CD4-positive, alpha-beta T cell treated with Interleukin-1 beta for 1 hour (primary cell): Measurements from ENCODE around the gene C3orf85.
"Not testable (repeated sequence)": the region's sequence is repeated elsewhere in the genome, so short reads cannot be mapped to it uniquely, and the experiment has no call there.

Experiments
- DNase-seq, 2 donors: peaks; one replicate each; pipeline ENCODE4 v3.0.0-alpha.2; 2020 to 2022

The C3orf85 gene, protein sequence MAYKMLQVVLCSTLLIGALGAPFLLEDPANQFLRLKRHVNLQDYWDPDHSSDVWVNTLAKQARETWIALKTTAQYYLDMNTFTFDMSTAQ

DNA sequence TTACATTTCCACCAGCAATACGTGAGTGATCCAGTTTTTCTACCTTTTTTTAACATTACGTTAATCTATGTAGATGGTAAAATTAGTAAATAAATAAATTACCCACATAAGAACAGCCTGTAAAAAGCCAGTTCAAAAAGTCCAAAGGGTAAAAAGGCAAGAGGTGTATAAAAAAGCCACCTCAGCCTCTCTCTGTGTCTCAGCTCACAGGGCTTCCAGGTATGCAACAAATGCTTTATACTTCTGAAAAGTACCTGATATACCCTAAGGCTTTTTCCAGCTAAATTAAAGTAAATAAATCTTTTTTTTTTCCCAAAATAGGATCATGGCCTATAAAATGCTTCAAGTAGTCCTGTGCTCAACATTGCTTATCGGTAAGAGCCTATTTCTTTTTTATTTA is at the start of gene C3orf85:
TSS of gene C3orf85 (plus strand) at position 197 of the 400 bp plus-strand sequence. CDS start at position 326, 129 bp downstream.
- DNase-seq: no peak

DNA sequence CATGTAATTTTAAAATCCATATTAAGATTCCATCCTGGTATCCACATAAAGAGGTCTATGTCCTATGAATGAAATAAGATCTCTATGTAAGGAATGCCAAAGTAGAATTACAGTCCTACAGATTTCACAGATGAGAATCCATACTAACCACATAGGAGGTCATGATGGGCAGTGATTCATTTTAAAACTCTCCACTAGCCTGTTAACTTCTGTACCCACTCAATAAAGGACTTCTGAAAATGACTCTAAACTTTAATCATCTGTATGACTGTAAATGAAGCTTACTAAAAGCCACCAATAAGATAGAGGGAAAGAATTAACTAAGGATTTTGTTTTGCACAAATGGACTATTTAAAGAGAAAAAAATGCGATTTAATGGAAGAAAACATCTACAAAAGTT is 47.3 kb upstream of the C3orf85 start:
- no peak for DNase-seq

DNA sequence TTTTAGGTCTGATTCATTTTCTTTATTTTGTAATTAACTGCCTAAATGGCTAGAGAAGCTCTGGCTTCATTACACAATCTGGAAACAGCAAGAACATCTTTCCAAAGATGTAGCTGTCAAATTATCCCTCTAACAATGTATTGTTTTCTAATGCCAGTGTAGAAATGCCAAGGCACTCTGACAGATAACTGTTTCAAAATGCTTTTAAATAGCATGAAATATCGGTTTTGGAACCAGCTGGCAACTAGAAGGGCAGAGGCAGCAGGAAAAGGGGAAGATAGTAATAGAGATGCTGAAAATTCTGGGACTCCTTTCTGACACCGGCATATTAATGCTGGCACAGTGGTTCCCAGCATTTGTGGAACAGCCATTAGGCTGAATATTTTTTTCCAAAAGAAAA is 44.7 kb upstream of the C3orf85 start:
- no peak for DNase-seq

DNA sequence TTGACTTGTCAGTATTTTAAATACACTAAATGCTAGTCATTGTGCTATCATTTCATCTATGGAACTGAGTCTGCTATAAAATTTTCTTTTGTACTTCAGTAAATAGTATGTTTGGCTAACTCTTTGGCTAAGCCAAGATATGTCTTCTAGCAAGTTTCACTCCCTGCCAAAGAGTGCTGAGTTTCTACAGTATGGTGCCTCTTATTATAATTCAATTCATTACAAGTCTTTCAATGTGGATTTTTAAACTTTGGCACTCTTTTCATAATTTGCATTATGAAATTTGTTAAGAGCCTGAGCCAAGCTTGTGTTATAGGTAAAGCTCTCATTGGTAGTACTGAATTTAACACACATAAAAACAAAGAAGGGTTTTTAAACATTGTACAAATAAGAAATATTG is 43.0 kb upstream of the C3orf85 start:
- no peak for DNase-seq

DNA sequence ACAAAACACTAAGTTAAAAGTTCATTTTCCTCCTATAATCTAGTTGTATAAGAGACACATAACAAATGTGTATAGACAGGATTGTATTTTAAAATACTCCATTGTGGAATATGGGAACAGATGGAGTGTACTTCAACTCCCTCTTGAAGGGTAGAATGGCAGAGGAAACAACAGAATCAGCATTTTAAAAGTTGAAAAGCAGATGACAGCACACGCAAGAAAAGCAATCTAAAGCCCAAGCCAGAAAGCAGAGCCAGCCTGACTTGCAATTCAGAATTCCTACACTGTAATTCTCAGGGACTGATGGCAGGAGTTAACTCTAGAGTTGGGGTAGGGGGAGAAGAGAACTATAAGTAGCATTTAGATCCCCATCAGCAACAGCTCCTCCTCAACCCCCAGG is 41.4 kb upstream of the C3orf85 start:
- no peak for DNase-seq

DNA sequence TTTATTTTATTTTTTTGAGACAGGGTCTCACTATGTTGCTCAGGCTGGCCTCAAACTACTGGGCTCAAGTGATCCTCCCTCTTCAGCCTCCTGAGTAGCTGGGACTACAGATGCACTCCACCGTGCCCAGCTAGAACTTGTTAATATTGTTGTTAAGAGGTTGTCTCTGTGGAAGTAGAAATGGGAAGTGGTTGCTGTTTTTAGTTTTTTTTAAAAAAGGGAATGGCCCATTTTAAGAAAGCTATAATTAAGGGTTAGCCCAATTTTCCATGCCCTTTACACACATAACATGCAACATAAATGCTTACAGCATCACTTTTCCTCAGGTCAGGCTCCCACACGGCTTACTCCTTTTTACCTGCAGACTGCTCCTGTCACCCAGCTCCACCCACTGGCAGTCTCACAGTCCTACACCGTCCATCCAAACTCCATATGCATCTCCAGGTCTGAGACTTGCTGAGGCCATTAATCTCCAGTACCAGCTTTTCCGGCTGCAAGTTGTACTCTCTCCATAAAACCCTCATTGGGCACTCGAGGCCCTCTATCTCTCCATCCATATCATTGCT is 38.4 kb upstream of the C3orf85 start:
- DNase-seq: no peak

DNA sequence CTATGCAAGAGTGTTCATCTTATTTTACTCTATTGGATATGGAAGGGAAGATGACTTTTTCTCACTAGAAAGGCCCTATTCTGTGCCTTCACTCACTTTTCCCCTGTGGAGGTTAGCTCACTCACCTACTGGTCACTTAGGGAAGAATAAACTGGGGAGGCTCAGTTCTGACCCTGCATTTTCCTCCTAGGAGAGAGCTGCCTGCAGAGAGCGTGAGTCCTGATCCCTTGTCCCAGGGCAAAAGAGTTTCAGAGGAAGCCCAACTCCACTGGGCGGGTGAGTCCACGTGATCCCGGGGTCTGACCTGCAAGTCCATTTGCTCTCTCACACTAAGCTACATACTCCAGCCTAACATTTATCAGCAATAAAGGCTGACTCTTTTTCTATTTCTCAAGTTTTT is 26.9 kb upstream of the C3orf85 start:
- DNase-seq: no peak

DNA sequence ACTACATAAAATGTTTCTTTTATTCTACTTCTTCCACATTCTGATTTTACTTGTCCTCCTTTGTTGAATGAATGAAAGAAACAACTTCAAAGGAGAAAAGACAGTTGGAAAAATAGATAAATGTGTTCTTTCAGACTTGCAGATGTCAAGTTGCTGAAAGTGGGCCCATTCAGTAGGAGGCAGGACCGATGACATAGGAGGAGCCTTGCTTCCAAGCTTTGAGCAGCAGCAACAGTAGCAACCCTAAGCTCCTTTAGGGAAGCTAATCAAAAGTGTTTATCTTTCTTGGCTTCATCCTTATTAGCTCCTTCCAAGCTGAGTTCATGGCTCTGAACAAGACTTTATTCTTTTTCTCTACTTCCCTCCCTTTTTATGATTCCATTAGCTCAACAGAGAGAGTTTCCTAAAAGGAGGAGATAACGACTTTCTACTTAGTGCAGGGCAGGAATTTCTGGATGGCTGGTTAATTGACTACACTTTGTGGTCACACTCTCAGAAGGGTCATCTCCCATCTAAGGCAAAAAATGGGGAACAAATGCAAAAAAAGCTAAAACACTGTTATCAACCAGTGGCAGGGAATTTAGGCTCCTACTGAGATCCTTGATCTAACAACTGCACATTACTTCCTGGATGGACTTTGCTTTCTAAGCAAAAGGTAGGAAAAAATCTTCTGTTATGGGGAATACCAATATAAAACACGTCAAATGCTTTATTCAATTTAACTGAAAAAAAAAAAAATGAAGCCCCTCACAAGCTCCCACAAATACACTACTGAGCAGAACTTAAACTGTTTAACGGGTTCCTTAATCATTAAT is 23.4 kb upstream of the C3orf85 start:
- no peak for DNase-seq

DNA sequence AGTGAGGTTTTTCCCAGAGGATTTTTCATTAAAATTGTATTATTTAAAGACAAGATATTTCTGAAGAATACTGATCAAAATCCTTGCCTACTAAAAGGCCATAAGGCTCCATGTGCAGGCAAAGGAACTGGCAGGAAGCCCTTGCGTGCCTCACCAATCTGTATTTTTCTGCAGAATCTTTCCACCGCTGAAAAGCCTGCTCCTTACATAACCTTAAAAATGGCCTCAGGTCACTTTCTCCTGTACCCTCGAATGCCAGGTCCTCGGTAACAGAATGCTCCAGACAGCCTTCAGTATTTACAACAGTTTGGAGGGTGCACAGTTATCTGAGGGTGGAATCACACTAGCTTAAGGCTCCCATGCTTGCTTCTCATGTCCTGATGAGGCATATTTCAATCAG is 21.8 kb upstream of the C3orf85 start:
- no peak for DNase-seq

DNA sequence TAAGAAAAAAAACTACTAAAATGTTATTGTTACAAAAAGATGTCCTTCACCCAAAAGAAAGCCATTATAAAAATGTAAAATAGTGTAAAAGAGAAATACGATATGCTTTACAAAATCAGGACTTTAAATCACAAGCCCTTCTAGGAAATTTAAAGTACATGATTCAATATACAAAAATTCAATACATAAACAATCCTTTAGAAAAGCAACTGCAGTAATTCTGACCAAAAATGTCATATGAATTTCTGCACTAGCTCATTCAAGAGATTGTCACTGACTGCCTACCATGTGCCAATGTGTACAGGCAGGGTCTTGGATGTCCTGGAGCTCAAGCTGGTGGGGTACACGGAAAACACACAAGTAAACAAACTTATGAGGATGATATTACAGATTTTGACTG is 21.1 kb upstream of the C3orf85 start:
- no peak for DNase-seq

DNA sequence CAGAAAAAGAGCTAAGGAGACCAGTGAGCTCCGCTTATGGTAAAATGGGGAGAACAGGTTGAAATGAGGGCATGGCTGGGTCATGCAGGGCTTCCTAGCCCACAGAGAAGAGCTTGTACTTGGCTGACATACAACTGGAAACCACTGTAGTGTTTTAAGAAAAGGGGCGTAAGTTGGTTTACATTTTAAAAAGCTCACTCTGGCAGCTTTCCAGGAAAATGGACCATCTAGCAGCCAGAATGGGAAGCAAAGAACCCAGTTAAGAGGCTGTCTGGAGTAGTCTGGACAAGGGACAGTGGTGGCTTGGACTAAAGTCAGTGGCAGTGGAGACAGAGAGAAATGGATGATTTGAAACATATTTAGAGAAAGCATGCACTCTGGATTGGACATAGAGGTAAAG is 20.5 kb upstream of the C3orf85 start:
- no peak for DNase-seq

DNA sequence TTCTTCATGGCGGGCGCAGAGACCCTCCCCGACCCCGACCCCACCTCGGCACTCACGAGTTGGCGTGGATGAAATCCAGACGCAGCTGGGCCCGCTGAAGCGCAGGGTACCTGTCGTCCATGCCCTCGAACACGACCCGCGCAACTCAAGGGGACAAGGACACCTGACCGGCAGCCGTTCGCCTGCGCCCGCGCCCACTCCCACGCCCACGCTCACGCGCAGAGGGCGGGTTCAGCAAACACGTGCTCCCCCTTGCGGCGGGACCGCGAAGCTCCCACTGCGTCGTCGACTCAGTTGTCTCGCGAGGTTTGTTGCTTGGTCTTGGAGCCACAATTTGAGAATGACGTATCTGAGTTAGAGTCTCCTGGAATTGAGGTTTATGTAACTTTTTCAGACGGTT is 18.6 kb upstream of the C3orf85 start, which contains the start of gene MORC1:
TSS of gene MORC1 (minus strand) at position 196 of the 400 bp plus-strand sequence. CDS start at position 121, 75 bp downstream.
- DNase-seq: no peak

DNA sequence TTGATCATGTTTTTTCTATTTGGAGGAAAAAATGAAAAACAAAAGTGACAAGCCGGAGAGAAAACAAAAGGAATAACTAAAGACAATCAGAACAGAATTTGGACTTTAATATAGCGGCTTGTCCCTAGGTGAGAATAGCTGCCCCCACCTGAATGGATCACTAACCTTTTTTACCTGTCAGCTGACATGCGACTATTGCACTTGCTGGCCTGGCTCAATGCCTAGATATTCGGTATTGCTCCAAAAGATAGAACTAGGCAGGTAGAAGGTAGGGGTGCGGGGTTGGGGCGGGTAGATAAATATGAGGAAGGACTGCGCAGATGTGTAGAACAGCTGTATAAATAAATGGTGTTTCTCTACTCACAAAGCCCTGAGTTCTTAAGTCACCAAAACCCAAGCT is 17.9 kb upstream of the C3orf85 start:
- DNase-seq: no peak

DNA sequence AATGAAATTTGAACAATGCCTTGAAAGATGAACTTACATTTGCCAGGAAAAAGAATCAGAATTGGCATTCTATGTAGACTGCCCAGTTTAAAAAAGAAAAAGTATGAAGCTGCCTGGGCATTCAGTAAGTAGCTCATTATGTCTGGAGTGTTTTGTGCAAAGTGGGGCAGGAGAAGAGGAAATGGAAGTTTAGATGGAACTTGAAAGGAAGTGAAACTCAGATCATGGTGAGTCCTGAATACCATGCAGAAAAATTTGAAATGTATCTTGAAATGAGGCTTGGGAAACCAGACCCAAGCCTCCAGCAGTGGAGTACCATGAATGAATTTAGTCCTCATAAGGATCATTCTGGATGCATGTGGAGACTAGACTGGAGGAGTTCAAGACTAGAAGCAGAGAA is 13.8 kb upstream of the C3orf85 start:
- no peak for DNase-seq

DNA sequence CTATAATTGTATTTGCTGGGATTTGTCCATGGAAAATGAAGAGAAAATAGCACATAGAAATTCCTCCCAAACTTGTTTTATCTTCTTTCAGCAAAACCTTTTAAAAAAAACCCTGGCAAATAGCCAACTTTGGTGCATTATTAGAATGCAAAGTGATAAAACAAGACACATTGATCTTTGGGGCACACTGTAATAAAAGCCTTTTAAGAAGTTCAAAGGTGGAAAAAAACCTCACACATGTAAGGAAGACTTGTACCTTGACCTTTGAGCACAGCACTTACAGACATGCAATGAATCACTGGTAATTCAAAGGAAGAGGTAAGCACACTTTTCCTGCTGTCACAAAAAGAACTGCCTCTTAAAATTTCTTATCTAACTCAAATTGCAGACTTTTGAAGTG is 10.6 kb upstream of the C3orf85 start:
- DNase-seq: no peak

DNA sequence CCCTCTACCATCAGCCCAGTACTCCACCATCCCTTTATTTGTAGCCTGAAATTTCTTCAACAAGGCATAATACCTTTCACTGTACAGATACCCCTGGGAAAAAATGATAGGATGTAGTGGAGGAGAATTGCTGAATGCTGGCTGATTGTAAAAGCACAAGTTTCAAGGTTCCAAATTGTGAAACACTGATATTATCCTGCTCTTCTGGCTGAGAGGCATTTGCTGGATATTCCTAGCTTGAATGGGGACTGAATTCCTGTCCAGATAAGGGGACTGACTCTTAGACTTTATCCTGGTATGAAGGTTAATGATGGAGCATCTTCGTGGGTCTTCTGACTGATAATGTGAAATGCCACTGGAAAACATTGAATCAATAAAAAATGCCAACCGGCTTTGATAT is 9.0 kb upstream of the C3orf85 start:
- no peak for DNase-seq

DNA sequence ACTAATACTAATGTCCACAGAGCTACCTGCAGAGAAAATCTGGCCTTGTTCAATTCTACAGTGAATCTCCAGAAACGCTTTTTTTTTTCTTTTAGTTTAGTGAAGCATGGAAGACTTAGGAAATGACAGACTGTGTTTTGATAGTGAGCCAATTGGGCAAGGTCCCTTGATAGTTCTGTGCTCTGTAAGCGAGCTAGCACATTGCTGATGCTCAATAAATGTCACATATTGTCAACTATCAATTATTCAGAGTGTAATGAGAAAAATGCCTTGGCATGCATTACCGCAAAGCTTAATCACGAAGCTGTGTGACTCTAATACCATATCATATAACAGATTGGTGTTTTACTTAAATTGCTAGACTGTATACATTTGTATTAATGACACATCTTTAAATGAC is 5.2 kb upstream of the C3orf85 start:
- no peak for DNase-seq

DNA sequence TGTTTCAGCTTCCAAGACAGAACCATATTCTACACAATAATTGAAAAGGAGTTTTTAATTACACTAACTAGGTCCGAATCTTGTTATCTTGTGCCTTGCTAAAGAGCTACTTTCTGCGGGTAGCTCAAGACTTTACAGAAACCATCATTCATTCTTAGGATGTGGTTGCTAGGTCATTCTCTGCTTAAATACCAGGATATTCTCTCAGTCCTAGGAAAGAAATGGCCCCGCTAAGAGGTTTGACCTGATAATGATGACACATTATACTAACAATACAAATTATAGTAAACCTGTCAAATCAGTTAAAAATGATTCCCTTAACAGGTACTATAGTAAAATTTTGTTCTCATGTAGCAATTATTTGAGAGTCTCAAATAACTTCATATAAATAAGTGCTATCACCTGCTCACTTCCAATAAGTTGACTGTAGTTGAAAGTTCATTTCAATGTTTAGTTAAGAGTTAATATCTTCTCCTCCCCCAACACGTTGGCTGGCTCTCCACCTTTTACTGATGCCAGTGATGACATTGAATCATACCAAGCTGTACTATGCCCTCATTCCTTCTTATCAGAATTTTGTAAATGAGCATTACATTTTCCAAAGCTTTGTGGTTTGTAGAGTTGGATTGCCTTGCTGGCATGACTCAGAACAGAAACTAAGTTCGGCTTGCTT is 3.6 kb upstream of the C3orf85 start:
- no peak for DNase-seq

DNA sequence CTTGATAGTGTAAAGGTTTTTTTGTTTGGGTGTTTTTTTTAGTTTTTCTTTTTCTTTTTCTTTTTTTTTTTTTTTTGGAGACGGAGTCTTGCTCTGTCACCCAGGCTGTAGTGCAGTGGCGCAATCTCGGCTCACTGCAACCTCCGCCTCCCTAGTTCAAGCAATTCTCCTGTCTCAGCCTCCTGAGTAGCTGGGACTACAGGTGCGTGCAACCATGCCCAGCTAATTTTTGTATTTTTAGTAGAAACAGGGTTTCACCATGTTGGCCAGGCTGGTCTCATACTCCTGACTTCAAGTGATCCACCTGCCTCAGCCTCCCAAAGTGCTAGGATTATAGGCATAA is 3.1 kb upstream of the C3orf85 start:
- DNase-seq: not testable (repeated sequence)

DNA sequence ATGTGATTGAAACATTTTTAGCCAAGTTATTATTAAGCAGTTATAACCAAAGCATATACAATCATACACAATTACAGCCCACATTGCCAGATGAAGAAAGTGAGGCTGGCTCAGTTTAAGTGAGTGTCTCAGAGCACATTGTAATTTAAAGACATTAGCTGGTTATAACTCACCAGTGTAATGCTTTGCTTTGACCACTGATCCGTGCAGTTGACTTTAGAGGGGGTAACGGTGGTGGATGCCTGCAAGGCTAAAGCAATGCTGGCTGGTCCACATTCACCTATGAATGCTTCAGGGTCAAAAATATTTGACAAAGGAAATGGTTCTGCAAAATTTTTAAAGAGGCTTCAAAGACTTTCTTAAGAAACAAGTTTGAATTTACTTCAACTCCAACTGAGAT is 1.2 kb downstream of the C3orf85 start:
- no peak for DNase-seq

DNA sequence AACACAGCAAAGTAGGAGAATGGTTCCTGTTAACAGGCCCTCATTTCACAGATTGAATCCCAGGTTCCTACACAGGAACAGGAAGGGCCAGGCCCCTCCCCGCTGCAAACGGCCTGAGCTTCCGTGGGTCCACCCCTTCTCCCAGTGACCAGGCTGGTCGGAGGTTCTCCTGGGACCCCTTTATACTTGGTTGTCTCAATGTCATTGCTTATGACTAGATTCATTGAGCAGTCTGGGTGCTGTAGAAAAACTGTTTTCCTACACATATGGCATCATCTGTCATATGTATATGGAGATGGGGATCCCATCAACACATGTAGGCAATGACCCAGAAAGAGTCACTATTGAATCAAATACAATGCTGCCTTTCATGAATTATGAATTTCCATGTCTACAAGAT is 3.8 kb downstream of the C3orf85 start:
- no peak for DNase-seq

DNA sequence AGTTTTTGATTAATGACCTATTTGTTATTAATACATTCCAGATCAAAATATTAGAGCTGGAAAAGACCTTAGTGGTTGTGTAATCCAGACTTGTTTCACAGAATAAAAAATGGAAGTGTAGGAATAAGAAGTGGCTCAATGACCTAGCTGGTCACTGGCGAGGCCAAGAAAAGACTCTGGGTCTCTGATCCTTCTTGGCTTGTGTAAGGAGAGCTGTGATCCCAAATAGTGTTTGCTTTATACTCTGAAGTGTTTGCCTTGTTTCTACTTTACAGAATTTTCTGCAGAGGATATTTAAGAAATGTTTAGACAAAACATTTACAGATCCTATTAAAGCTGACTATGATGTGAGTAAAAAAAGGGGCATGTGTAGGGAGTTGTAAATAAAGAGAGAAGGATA is 7.1 kb downstream of the C3orf85 start:
- no peak for DNase-seq

DNA sequence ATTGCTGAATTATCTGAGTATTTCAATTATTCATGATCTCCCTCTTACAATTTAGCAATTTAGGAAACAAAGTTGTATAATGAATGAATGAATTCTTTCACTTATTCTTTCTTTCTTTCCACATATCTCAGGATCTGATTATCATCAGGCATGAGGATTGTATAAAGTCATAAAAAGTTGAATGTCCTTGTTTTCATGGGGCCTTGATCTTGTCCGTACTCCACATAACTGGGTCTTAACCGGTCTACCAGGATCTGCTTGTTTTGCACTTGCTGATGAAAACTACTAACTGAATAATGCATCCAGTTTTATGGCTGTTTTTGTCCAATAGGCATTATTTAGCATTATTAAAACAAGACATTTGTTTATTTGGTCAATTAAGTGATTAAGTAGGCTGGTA is 12.6 kb downstream of the C3orf85 start:
- no peak for DNase-seq

DNA sequence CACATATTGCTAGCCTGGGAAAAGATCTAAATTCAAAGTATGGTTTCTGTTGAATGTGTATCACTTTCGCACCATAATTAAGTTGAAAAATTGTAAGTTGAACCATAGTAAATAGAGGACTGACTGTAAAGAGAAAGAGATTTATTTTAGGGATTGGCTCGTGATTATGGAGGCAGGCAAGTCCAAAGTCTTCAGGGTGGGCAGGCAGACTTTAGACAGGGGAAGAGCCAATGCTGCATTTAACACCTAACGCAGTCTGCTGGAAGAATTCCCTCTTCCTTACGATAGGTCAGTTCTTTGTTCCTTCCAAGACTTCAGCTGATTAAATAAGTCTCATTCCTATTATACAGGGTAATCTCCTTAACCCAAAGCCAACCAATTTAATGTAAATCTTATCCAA is 15.8 kb downstream of the C3orf85 start:
- no peak for DNase-seq
